ENCODE results near the gene NUSAP1.

GRCh38 chr15:41387646-41388045 is 55.0 kb downstream of the NUSAP1 start:
- TF ChIP-seq CTCF (conservative IDR thresholded peaks at IDR 0.05 in 1 of 2, IDR thresholded peaks at IDR 0.05 in 1 of 2; ENCODE audit: low read depth in 1 of 2, low read length in 2 of 2) (no peak), EZH2 (IDR thresholded peaks at IDR 0.05; ENCODE audit: low read length, missing control alignments) (no peak)
